ENCODE results near the gene CDH13. TPM values are rescaled to one million over a fixed set of nuclear protein-coding genes. Genes with fewer than 3 reads are reported as not detected.
A peak's percentile ranks its signal among the peaks of the same experiment; 100 is the strongest.

Gene CDH13
- total RNA-seq, 2 donors from 2014 or later = 4.1 to 7.1 TPM

DNA sequence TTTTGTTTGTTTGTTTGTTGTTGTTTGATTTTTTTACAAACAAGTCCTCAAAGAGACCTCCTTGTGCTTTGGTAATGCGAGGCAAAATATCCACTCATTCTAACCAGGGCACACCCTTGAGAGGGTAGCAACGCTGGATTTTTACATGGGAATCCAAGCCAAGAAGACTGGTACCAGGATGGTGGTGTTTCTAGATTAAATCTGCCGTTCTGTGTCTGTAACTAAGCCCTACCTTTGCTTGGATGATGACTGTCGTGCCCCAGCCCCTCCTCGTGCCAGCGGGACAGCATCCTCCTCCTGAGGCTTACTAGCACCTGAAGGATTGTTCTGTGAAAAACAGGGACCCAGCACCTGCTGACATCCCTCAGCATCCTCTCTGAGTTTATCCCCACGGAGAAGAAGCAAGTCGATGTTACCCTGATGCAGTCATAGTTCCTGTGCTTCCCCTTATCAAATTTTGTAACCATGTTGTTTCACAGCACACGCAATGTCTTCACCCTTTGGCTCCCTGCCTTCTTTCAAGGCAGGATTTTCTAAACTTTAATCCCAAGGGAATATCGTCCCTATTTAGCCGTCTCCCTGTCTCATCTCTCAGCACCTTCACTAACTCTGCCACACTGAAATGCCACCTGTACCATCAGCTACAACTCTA lies 1175.9 kb downstream of the CDH13 start:
- intact Hi-C loops (cut with DNase I, micrococcal nuclease) = no loop called here
- no peak for ATAC-seq

DNA sequence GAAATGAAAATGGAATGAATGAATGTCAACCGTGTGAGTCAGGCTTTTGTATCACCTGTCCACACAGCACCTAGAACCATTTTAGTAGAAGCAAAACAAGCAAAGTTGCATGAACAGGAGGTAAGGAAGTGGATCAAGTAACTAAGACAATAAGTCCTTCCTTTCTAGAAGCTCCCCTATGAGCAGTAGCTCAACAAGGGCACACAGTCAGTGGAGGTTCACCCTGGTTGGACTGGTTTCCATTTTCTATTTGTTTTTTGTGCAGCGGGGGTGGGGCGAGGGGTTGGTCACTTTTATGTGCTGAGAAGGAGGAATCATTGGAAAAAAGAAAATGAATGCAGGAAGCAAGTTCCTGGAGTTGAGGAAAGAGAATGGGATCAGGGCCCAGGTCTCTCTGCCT lies 1177.0 kb downstream of the CDH13 start:
- intact Hi-C loops (cut with DNase I, micrococcal nuclease) = no loop called here
- no peak for ATAC-seq

More for the DNA sequence above, 1175.9 kb downstream of the CDH13 start:
- no peak for DNase-seq

DNA sequence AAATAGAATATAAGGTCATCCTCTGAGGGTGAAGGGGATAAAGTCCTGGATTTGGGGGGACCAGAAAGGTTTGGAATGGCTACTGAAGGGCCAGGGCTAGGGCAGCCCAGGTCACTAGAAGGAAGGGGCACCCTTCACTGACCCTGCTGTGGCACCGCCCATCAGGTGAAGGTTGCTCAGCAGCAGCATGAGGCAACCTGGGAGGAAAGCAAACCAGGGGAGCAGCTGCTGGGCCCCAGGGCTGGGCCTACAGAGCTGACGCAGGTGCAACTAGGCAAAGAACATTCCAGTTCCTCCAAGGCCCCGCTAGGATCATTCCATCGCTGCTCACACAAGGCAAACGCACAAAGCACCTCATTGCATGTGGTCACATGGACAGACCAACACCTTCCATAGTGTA lies 1177.6 kb downstream of the CDH13 start:
- ATAC-seq = no peak
- intact Hi-C loops (cut with DNase I, micrococcal nuclease) = no loop called here
- no peak for DNase-seq

More for the DNA sequence above, 1177.0 kb downstream of the CDH13 start:
- DNase-seq = no peak

DNA sequence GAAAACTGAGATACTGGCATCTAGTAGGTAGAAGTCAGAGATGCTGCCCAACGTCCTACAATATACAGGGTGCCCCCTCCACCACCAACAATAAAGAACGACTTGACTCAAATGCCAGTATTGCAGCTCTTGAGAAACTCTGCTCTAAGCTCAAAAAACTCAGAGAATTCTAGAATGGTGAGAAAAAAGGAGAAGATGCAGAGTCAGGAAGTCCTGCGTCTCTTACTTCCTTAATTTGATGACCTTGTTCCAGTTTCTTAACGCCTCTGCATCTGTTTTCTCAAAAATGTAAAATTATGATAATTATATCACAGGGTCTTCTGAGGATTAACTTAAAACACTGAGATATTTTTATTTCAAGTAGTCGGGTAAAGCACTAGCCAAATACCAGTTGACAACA lies 1179.3 kb downstream of the CDH13 start:
- intact Hi-C loops (cut with DNase I, micrococcal nuclease) = no loop called here
- ATAC-seq (no peak), DNase-seq (no peak)

DNA sequence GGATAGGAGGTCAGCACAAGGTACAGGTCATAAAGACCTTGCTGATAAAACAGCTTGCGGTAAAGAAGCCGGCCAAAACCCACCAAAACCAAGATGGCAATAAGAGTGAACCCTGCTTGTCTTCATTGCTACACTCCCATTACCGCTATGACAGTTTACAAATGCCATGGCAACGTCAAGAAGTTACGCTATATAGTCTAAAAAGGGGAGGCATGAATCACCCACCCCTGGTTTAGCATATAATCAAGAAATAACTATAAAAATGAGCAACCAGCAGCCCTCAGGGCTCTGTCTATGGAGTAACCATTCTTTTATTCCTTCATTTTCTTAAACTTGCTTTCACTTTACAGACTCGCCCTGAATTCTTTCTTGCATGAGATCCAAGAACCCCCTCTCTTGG lies 1180.0 kb downstream of the CDH13 start:
- DNase-seq (no peak), ATAC-seq (no peak)
- intact Hi-C loops (cut with DNase I, micrococcal nuclease) = no loop called here

DNA sequence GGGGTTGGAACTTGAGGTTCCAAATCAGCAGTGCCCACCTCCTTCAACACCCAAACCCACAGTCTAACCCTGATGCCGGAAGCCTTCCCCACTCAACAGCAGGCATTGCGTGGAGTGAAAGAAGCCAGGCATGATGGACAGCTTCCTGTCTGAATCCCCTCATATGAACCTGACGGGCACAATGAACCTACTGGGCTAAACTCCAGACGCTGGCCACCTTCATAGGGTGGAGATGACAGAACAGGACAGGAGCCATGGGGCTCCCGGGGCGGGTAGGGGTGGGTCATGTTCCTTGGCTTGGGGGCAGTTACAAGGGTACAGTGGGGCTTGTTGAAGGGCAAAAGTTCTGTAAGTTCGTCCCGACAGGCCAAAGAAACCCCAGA lies 1180.5 kb downstream of the CDH13 start:
- DNase-seq = no peak
- no peak for ATAC-seq
- intact Hi-C loops (cut with DNase I, micrococcal nuclease) = no loop called here

DNA sequence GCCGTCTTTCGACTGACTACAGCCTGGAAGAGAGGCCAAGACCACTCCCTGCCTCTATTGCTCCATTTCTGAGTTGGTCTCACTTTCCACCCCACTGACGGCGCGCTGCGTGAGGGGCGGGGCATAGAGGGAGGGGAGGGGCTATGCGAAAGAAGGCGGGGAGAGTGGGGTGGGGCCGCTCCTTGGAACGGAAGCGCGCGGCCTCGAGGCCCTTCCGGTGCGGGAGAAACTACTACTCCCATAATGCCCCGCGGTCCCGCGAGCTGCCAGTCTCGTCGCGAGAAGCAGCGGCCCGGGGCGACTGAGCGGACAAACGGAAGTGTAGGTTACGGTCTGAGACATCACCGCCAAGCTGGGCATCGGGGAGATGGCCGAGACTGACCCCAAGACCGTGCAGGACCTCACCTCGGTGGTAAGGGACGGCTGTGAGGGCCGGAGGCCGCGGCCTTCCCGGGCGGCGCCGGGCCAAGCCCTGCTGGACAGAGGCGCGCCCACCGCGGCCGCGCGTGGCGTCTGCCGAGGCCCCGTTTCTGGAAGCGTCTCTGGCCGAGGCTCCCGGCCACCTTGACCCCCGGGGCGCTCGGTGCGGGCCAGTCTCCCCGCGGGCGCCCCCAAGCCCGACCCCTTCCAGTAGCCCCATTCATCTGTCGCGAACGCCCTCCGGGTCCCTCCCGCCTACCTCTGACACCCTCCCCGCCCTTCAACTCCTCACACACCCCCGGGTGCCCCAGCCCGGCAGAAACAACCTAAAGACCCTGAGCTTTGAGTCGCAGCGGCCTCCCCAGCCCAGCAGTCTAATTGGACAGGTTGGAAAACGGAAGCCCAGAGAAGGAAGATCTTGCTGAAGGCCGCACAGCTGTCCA lies 1181.2 kb downstream of the CDH13 start, which contains the start of gene HSBP1:
TSS of gene HSBP1 (plus strand) at position 269 of the 863 bp plus-strand sequence. CDS start at position 368, 99 bp downstream.
- peak; percentile 98 for ATAC-seq
- intact Hi-C loops (cut with DNase I, micrococcal nuclease) = no loop called here
- DNase-seq = peak; percentile 95 to 98

DNA sequence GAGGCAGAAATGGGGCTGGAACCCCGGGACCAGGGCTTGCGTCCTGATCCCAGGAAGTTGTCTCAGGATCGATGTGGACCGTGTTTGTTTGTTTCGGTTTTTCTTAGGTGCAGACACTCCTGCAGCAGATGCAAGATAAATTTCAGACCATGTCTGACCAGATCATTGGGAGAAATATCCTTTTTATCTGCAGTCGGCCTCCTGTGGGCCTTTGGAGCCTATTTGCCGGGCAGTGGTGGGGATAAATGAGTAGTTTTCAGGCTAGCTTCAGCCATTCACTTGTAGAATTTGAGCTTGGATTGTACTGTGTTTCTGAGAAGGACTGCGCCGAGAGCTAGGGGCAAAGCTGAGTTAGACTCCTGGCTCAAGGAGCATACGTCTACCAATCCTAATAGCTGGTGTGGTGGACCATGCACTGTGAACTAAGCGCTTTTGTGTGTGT lies 1181.8 kb downstream of the CDH13 start:
- DNase-seq = no peak

DNA sequence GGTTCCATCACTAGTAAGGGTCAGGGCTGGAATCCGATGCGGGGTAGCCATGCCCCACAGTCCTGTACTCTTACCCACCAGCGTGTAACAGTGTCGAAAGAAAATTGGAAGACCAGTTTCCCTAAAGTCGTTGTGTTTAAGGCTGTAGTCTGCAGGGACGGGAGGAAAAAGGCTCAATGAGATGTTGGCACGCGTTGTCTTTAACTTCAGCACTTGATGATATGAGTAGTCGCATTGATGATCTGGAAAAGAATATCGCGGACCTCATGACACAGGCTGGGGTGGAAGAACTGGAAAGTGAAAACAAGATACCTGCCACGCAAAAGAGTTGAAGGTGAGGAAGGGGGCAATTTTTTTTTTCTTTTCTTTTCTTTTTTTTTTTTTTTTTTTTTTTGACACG lies 1182.3 kb downstream of the CDH13 start:
- DNase-seq = no peak
- no peak for ATAC-seq
- intact Hi-C loops (cut with DNase I, micrococcal nuclease) = no loop called here

More for the DNA sequence above, 1181.8 kb downstream of the CDH13 start:
- ATAC-seq = no peak
- intact Hi-C loops (cut with DNase I, micrococcal nuclease) = no loop called here

DNA sequence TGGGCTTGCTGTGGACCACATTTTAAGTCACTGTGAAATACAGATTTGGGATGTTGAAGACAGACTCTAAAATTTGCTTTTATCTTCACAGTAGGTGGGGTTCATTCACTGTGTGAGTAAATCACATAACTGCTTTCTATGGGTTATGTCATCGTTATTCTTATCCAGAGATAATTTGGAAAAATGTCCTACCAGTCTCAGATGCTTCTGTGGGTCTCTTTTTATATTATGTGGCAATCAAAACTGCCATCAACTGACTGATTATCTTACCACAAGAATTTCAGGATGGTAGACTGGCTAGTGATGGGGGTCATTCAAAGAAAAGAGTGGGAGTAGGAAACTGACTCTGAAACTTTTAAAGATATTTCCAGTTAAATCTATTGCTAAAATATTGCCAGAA lies 1184.1 kb downstream of the CDH13 start:
- no peak for DNase-seq
- ATAC-seq = no peak
- intact Hi-C loops (cut with DNase I, micrococcal nuclease) = no loop called here

DNA sequence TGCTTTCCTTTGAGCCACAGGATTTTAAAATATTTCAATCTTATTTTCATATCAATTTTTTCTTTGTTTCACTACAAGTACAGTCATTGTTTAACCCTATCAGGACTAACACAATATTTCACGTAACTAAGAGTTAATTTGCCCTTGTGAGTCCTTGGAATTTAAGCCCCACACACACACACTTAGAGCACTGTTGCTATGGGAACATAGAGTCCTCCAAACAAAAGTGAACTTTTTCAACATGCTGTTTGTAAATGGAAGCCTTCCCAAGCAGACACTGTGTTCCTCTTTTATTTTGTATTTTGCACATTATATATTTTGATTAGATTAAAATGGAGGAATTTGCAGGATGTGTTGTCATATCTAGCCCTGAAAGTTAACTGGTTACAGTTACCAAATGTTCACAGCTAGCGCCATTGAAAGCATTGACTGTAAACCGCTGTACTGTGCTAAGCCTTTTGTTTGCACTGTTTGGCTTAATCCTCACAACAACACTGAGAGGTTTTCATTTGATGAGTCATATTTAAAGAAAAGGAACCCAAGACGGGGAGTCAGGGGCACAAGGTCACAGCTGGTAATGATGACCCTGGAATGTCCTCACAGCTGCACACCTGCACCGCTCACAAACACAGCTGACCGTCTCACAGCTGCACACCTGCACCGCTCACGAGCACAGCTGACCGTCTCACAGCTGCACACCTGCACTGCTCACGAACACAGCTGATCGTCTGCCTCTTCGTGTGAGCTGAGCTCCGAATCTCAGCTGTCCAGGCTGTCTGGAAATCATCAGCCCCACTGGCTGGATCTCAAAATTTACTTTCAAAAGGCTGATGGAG lies 1187.3 kb downstream of the CDH13 start:
- ATAC-seq = peak; percentile 42
- DNase-seq = no peak
- intact Hi-C loops (cut with DNase I, micrococcal nuclease) = no loop called here

DNA sequence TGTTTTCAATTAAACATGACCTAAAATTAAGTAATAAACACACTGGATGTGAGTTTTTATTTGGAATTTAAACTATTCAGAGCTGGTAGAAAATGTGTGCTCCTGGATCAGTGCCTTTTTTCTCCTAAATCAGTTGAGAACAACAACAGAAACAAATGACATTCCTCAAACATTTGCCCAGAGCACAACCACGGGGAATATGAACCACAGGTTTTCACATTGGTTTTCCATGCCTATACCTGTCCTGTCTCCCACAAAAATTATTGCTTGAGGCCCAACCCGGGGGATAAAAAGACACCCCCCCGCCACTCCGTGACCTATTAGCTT lies 1187.9 kb downstream of the CDH13 start:
- intact Hi-C loops (cut with DNase I, micrococcal nuclease) = no loop called here
- no peak for DNase-seq
- no peak for ATAC-seq

DNA sequence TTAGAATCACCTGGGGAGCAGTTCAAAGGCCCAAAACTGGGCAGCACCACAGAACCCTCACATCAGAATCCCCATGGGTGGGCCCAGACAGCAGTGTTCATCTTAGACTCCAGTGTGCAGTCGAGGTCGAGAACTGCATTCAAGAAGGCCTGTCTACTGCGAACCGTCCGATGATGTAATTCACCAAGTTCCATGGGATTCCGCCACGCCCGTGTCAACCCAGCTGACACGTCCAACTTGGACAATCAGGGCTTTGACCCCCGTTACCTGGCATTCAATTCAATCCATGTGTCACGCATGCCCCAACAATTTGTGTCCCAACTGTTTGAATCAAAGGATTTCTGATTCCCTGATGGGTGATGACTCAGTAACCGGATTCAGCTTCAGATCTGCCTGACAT lies 1190.3 kb downstream of the CDH13 start:
- no peak for ATAC-seq
- intact Hi-C loops (cut with DNase I, micrococcal nuclease) = no loop called here
- no peak for DNase-seq

DNA sequence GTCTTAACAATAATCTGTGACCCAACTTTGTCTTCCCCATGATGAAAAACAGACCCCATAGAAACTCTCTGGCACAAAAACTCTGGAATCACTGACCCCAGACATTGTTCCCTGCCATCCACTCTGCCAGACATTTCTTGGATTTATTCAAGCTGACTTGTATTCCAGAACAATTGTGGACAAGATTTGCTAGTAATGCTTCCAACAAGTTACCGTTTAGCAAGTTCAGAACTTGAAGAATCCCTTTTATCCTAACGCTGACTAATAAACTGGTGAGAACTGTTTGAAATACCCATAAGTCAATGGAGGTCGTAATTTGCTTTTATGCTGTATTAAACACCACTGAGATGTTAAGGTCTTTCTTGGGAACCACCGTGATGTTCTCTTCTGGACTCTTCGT lies 1191.5 kb downstream of the CDH13 start:
- DNase-seq (no peak), ATAC-seq (no peak)
- intact Hi-C loops (cut with DNase I, micrococcal nuclease) = no loop called here

DNA sequence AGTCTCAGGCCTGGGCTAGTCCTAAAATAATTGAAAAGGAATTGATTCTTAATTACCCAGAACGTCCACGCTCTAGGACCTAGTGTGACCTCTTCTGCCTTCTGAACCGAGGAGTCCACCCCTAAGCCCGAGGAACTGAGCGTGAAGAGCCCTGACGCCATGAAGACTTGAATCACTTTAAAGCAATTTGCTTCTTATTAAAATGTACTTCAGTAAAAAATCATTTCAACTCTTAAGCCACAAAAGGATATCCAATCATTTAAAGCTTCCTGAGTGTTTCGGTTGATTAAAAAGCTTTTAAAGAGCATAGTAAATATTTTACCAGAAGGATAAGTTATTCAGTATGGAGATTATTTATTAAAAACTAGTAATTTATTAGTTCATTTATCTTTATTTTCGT lies 1192.6 kb downstream of the CDH13 start:
- intact Hi-C loops (cut with DNase I, micrococcal nuclease) = no loop called here
- DNase-seq (no peak), ATAC-seq (no peak)

DNA sequence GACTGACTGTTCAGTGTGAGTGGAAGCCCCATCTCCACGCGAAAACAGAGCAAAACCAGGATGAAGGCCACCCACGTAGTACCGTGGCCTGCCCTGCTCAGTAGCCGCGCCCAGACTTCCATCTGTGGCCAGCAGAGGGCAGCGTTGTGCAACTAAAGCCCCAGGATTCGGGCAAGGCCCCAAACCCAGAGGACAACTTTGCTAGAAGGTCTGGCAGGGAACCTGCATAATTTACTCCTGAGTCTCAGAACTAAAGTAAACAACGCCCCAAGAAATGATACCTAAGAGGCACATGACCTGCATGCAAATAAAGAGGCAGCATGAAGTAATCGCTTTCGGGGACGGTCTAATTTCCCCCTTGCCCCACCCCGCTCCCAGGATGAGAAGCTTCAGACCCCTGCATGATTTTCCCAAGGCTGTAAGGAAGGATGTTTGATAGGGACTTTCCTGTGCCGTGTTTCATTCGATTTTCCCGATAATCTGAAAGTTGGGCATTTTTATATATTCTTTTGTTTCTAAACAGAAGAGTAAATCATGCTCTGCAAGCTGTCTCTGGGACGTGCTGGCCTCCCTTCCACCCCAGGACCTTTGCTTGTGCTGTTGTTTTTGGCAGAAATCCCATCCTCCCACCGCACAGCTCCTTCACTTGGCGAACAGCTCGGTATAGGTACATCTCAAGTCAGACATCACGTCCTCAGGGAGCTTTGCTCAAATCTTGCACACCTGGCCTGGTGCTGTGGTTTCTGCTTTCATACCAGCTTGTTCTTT lies 1199.6 kb downstream of the CDH13 start:
- ATAC-seq = peak; percentile 96

DNA sequence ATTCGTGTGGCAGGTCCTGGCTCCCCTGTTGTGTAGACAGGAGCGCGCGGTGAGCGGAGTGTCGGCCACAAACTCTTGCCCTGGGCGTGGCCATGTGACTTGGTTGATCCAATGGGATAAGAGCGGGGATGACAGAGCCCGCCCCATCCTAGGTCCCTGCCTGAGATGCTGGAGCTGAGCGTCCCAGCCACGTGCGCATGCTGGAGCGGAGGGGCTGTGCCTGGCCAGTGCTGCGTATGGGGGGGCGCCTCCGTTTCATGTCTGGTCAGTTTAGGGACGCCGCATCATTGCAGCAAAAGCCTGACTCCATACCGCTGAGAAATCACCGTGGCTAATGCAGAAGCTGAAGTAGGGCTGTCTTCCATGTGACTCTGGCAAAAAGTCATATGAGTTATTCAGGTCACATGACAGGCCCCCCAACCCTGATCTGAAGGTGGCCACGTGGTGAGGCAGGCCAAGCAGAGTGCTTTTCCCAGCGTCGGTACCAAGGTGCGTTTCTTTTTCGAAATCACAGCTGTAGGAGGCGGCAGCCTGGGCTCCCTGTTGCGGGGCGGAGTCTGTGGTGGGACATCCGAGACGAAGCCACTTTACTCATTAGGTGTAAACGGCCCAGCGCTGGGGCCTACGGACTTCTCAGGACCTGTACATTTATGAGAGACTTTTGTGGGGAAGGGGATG lies 1203.5 kb downstream of the CDH13 start:
- intact Hi-C loops (cut with DNase I, micrococcal nuclease) = no loop called here
- ATAC-seq (no peak), DNase-seq (no peak)

More for the DNA sequence above, 1199.6 kb downstream of the CDH13 start:
- DNase-seq = peak; percentile 71 to 88
- intact Hi-C loops (cut with DNase I, micrococcal nuclease) = loop anchor here in 1 of 2 donors (10.0 kb wide), 2 partner anchors 78 to 238 kb away; no protein-coding TSS in a partner anchor

DNA sequence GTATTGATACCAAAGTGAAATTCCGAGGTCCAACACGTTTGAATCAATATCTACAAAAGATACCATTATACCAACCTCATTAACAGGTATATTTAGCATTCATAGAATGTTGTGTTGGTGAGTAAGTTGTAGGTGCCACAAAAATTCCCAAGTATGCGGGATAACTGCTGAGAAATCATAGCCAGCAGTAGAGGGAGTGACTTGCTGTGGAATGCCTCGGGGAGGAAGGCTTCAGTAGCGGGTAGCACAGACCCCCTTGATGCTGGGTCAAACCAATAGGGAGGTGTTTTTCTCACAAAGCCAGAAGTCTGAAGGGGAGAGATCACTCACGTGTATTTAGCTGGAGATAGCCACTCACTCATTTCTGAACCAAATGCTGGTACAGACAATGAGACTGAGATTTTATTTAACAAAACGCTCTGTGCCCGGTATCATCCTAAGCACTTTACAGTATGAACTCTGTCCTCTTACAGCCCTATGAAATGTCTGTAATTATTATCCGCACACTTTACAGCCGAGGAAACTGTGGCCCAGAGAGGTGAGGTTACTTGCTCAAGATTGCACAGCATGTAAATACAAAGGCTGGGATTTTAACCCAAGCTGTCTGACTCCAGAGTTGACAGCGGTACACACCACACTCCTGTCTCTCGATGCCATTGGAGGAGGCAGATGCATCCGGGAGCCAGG lies 1204.1 kb downstream of the CDH13 start:
- DNase-seq = no peak
- intact Hi-C loops (cut with DNase I, micrococcal nuclease) = no loop called here
- ATAC-seq = no peak
